Measurements from ENCODE around the gene LYZL6.

Gene LYZL6

GRCh38 chr17:35923609-35924114, 19.9 kb downstream of the LYZL6 start:
- no peak for DNase-seq (ENCODE audit: low read depth)
- TF ChIP-seq, protein P1, sequence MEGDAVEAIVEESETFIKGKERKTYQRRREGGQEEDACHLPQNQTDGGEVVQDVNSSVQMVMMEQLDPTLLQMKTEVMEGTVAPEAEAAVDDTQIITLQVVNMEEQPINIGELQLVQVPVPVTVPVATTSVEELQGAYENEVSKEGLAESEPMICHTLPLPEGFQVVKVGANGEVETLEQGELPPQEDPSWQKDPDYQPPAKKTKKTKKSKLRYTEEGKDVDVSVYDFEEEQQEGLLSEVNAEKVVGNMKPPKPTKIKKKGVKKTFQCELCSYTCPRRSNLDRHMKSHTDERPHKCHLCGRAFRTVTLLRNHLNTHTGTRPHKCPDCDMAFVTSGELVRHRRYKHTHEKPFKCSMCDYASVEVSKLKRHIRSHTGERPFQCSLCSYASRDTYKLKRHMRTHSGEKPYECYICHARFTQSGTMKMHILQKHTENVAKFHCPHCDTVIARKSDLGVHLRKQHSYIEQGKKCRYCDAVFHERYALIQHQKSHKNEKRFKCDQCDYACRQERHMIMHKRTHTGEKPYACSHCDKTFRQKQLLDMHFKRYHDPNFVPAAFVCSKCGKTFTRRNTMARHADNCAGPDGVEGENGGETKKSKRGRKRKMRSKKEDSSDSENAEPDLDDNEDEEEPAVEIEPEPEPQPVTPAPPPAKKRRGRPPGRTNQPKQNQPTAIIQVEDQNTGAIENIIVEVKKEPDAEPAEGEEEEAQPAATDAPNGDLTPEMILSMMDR (IDR thresholded peaks at IDR 0.05; ENCODE audit: insufficient read depth, low read depth, low read length, missing control alignments): no peak
- no peak overlapping the region for H3K4me3 ChIP-seq (ENCODE audit: low read depth, low read length)

DNA sequence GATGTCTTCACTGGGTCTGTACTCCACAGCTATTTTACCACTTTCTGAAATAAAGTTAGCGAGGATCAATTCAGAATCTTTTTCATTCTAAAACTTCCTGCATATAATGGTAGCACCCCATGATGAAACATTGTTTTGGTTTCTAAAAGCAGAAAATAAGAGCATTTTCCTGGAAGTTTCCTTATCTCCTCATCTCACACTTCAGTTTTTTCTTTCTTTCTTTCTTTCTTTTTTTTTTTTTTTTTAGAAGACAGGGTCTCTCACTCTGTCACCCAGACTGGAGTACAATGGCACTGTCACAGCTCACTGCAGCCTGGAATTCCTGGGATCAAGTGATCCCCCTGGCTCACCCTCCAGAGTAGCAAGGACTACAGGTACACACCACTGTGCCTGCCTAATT, 23.3 kb downstream of the LYZL6 start:
- H3K4me3 ChIP-seq (ENCODE audit: low read depth, low read length): no peak overlapping the region
- DNase-seq (ENCODE audit: low read depth): no peak
- TF ChIP-seq, protein P1 (IDR thresholded peaks at IDR 0.05; ENCODE audit: insufficient read depth, low read depth, low read length, missing control alignments): no peak

- TF ChIP-seq, protein P1 (IDR thresholded peaks at IDR 0.05; ENCODE audit: insufficient read depth, low read depth, low read length, missing control alignments): no peak
- no peak overlapping the region for H3K4me3 ChIP-seq (ENCODE audit: low read depth, low read length)
- no peak for DNase-seq (ENCODE audit: low read depth)
Measured at GRCh38 chr17:35918665-35919064, 24.8 kb downstream of the LYZL6 start.

DNA sequence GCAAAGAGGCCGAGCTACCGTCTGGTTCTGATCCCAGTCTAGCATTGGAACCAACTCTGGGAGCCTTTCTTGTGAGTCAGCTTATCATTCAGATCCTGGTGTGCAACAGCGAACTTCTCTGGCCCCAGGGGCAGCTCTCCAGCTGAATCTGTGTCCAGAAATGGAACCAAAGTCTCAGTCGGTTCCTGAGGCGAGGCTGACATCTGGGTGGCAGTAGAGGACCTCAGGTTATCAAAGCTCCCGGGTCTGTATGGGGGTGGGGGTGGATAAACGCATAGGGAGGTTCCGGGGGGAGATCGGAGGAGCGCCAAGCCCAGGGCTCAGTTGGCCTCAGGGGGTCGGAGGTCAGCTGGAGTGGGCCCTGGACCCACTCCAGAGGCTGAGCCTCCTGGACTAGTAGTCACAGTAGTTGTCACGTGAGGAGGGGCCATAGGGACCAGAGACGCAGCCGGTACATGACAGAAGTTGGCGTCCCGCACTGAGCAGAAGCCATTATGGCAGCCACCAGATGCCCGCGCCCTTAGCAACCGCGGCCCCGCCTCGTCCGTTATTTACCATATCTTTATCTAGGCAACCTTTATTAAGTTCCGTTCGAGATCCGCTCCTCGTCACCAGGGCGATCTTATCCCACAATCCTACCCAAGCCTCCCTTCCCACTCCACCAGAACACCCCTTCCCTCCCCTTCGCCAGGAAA, 25.8 kb downstream of the LYZL6 start:
- TF ChIP-seq, protein P1 (IDR thresholded peaks at IDR 0.05; ENCODE audit: insufficient read depth, low read depth, low read length, missing control alignments): no peak
- no peak overlapping the region for H3K4me3 ChIP-seq (ENCODE audit: low read depth, low read length)
- no peak for DNase-seq (ENCODE audit: low read depth)

DNA sequence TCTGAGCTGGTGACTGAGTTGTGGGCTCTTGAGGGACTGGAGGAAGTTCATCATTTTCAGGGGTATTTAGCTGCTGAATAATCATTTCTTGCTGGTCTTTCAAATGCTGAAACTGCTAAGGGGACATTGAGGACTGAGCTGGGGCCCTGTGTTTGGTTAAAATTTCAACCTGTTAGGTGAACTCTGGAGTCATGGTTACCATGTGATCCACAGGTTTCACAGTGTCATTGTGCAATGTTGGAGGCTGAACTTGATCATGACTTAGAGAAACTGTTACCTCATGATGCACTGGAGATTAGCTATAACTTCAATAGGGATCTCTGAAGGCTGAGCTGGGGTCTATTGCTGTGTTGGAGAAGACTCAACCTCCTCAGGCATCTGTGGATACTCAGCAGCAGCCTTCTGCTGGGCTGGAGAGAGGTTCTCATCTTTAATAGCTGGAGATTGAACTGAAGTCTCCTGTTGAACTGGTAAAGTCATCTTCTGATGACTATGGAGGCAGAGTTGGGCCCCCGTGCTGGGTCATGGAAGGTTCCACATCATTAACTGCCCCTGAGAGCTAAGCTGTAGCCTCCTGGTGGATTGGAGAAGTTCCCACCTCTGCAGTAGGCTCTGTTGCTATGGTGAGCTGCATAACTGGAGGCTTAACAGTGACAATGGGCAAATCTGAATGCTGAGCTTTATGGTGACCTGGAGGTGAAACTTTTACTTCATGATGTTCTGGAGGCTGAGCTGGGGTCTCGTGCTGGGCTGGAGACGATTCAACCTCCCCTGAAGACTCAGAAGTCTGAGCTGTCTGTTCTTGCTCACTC, 28.2 kb downstream of the LYZL6 start:
- DNase-seq (ENCODE audit: low read depth): no peak
- H3K4me3 ChIP-seq (ENCODE audit: low read depth, low read length): no peak overlapping the region
- TF ChIP-seq, protein P1 (IDR thresholded peaks at IDR 0.05; ENCODE audit: insufficient read depth, low read depth, low read length, missing control alignments): no peak

DNA sequence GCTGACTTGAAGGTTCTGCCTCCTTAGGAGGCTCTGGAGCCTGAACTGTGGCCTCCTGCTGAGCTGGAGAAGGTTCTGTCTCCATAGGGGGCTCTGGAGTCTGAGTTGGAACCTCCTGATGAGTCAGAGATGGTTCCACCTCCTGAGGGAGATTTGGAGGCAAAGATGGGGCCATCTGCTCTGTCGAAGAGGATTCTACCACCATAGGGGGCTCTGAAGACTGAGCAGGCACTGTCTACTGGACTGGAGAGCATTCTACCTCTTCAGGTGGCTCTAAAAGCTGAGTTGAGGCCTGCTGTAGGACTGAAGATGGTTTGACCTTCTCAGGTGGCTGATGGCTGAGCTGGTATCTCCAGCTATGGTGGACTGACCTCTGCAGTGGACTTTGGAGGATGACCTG, 29.2 kb downstream of the LYZL6 start:
- no peak overlapping the region for H3K4me3 ChIP-seq (ENCODE audit: low read depth, low read length)
- TF ChIP-seq, protein P1 (IDR thresholded peaks at IDR 0.05; ENCODE audit: insufficient read depth, low read depth, low read length, missing control alignments): no peak
- no peak for DNase-seq (ENCODE audit: low read depth)

Data from GM12865 (cell line).